ENCODE measurements around the gene P3R3URF. TPM values are rescaled to one million over a fixed set of nuclear protein-coding genes. Genes with fewer than 3 reads are reported as not detected.

Gene P3R3URF
- total and polyA plus RNA-seq, 2 donors (not counting 3 experiments of a cell fraction or from before 2014, with no cell fraction given): not detected

- BruUV-seq (replicated peaks): no TSS peak
- Histone ChIP-seq H3K9me1 (replicated peaks; ENCODE audit: control insufficient read depth, extremely low read depth, insufficient read depth, low read length) (no peaks in the 10 kb centered on the region), H3K4me1 (ENCODE audit: control insufficient read depth, extremely low read depth, insufficient read depth, low read length) (no peaks in the 10 kb centered on the region), H3K79me2 (ENCODE audit: control insufficient read depth, insufficient read depth, low read length) (no peaks in the 10 kb centered on the region), H3K9me3 (replicated peaks; ENCODE audit: control insufficient read depth, insufficient read depth, low read length) (no peaks in the 10 kb centered on the region), H4K20me1 (replicated peaks; ENCODE audit: control insufficient read depth, extremely low read depth, insufficient read depth, low read length) (no peaks in the 10 kb centered on the region), H3K4me3 (replicated peaks in 1 of 3; ENCODE audit: insufficient read depth in 1 of 3, low read depth in 1 of 3, low read length in 3 of 3) (no peak overlapping the region), H3K9ac (replicated peaks; ENCODE audit: extremely low read depth, insufficient read depth, low read length) (no peak overlapping the region), H3K4me2 (ENCODE audit: insufficient read depth, low read length) (no peak overlapping the region), H2AFZ (ENCODE audit: low read depth, low read length) (no peak overlapping the region), H3K27me3 (ENCODE audit: control insufficient read depth in 2 of 2, insufficient read depth in 2 of 2, low read length in 2 of 2) (no peaks in the 10 kb centered on the region), H3K27ac (ENCODE audit: insufficient read depth, low read depth, low read length) (no peak overlapping the region), H3K36me3 (ENCODE audit: control insufficient read depth in 2 of 2, extremely low read depth in 1 of 2, insufficient read depth in 2 of 2, low read length in 2 of 2) (no peaks in the 10 kb centered on the region)
- dilution Hi-C loops (cut with MboI; ENCODE audit: extremely low pct_ligation_motif_present, low sequenced_read_pairs) (no loop called here), intact Hi-C loops (cut with micrococcal nuclease) (no loop called here)
- TF ChIP-seq EZH2 (IDR thresholded peaks at IDR 0.05; ENCODE audit: borderline replicate concordance, low read depth, low read length, severe bottlenecking) (no peak), MAX (IDR thresholded peaks at IDR 0.05; ENCODE audit: insufficient read depth, insufficient read length) (no peak), POLR2AphosphoS5 (IDR thresholded peaks at IDR 0.05; ENCODE audit: insufficient read depth, low read depth, low read length) (no peak), POLR2A (IDR thresholded peaks at IDR 0.05; ENCODE audit: low read depth, low read length) (no peak), CTCF (IDR thresholded peaks at IDR 0.05; ENCODE audit: extremely low read depth in 1 of 2, insufficient read depth in 1 of 2, low read depth in 1 of 2, low read length in 2 of 2) (no peak), FOS (IDR thresholded peaks at IDR 0.05; ENCODE audit: borderline replicate concordance, insufficient read depth, low read length) (no peak)
- ChIA-PET POLR2A (no interaction called here), CTCF (interaction anchor here (1.2 to 2.0 kb wide), 2 partner anchors 14 to 36 kb away, joined by 3 to 12 read pairs; no protein-coding TSS in a partner anchor)
- DNase-seq (ENCODE audit: low read depth, low spot score): no peak
- no peak for FAIRE-seq
Observed at GRCh38 chr1:46218443-46218842, 42.2 kb upstream of the P3R3URF start.
